HG03280 (cell line): Measurements from ENCODE around the gene SORT1.
"Not testable (repeated sequence)": the region's sequence is repeated elsewhere in the genome, so short reads cannot be mapped to it uniquely, and the experiment has no call there.

Experiments used
- ATAC-seq: cut with Tn5 transposase; IDR thresholded peaks from one replicate; pipeline ENCODE4 v1.9.1; 2021; ENCODE audit warnings: mild to moderate bottlenecking, moderate library complexity; ENCODE audit not compliant: unreplicated experiment

Gene SORT1

GRCh38 chr1:109350182-109350581, 47.5 kb downstream of the SORT1 start:
- no peak for ATAC-seq

- no peak for ATAC-seq
Measured at GRCh38 chr1:109347511-109347910, 50.2 kb downstream of the SORT1 start.

GRCh38 chr1:109341944-109342930, 55.5 kb downstream of the SORT1 start:
- ATAC-seq: no peak

GRCh38 chr1:109338608-109339007, 59.1 kb downstream of the SORT1 start:
- ATAC-seq: no peak

GRCh38 chr1:109338091-109338490, 59.6 kb downstream of the SORT1 start:
- ATAC-seq: no peak

GRCh38 chr1:109335091-109335490, 62.6 kb downstream of the SORT1 start:
- ATAC-seq: no peak

- no peak for ATAC-seq
Measured at GRCh38 chr1:109331113-109331512, 66.6 kb downstream of the SORT1 start.

- ATAC-seq: no peak
Measured at GRCh38 chr1:109327285-109327684, 70.4 kb downstream of the SORT1 start.

- no peak for ATAC-seq
Measured at GRCh38 chr1:109322974-109323373, 74.7 kb downstream of the SORT1 start.

- no peak for ATAC-seq
Measured at GRCh38 chr1:109319114-109319513, 78.6 kb downstream of the SORT1 start.

GRCh38 chr1:109316506-109316905, 81.2 kb downstream of the SORT1 start:
- ATAC-seq: no peak

GRCh38 chr1:109315288-109315687, 82.4 kb downstream of the SORT1 start:
- no peak for ATAC-seq

- no peak for ATAC-seq
Measured at GRCh38 chr1:109314795-109315194, 82.9 kb downstream of the SORT1 start.

- no peak for ATAC-seq
Measured at GRCh38 chr1:109312978-109313775, 84.5 kb downstream of the SORT1 start.

GRCh38 chr1:109312246-109312645, 85.5 kb downstream of the SORT1 start:
- ATAC-seq: no peak

GRCh38 chr1:109309347-109309746, 88.4 kb downstream of the SORT1 start:
- ATAC-seq: no peak

- ATAC-seq: no peak
Measured at GRCh38 chr1:109307274-109308021, 90.3 kb downstream of the SORT1 start.

GRCh38 chr1:109306832-109307273, 90.9 kb downstream of the SORT1 start, which contains the start of gene MYBPHL:
Gene MYBPHL (minus strand): TSS chr1:109307011. CDS start chr1:109306991, 20 bp downstream.
- no peak for ATAC-seq

- not testable (repeated sequence) for ATAC-seq
Measured at GRCh38 chr1:109305991-109306390, 91.7 kb downstream of the SORT1 start.

- ATAC-seq: no peak
Measured at GRCh38 chr1:109304226-109304920, 93.3 kb downstream of the SORT1 start.
